Measurements from ENCODE around the gene PPP2R3C. TPM values are rescaled to one million over a fixed set of nuclear protein-coding genes. Genes with fewer than 3 reads are reported as not detected.
"Not testable (repeated sequence)": the region's sequence is repeated elsewhere in the genome, so short reads cannot be mapped to it uniquely, and the experiment has no call there.

Gene PPP2R3C
- total RNA-seq, 1 donor from 2014 or later: 24.5 TPM

GRCh38 chr14:35158951-35159653, 37.3 kb upstream of the PPP2R3C start:
- H3K4me3 ChIP-seq (ENCODE audit: low read depth, low read length): no peak overlapping the region
- peak; percentile 26 for DNase-seq (ENCODE audit: low read depth)
- no peak for TF ChIP-seq CTCF (conservative IDR thresholded peaks at IDR 0.05; ENCODE audit: low read depth, low read length)

DNA sequence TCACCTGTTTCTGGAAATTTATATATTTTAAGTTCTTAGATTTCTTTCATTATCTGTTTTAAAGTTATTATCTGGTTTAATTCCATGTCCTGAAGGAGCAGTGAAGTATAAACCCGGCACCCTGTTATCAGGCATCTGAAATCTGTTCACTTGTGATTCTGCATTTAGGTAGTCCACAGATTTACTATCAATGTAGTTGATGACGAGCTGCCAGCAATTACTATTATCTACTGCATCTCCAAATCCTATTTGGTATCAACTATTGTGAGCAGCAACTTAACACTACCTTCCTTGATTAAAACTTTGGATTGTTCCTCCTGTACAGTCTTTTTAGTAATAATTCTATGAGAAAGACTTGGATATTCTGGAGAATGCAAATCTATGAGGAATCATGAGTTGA, 36.7 kb upstream of the PPP2R3C start:
- H3K4me3 ChIP-seq (ENCODE audit: low read depth, low read length): no peak overlapping the region
- no peak for DNase-seq (ENCODE audit: low read depth)
- TF ChIP-seq CTCF (conservative IDR thresholded peaks at IDR 0.05; ENCODE audit: low read depth, low read length): no peak

- H3K4me3 ChIP-seq (ENCODE audit: low read depth, low read length): no peak overlapping the region
- peak; percentile 33 for DNase-seq (ENCODE audit: low read depth)
- no peak for TF ChIP-seq CTCF (conservative IDR thresholded peaks at IDR 0.05; ENCODE audit: low read depth, low read length)
These were observed 34.2 kb upstream of the PPP2R3C start for GRCh38 chr14:35155962-35156361.

DNA sequence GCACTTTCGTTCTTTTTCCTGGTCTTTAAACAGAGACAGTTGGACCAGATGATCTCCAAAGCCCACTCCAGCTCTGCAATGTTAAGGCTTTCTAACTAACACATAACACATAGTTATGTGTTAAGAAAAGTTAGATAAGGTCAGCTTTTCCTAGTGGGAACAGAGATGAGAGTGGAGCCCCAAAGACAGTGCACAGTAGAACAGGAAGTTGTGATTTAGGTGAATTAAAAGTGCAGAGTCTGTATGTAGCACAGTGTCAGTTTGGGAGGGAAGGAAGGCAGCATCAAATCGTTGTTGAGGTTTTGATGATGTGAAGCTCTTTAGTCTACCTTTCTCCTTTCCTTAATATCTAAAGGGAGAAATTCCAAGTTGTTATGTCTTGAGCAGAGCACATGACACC, 32.2 kb upstream of the PPP2R3C start:
- H3K4me3 ChIP-seq (ENCODE audit: low read depth, low read length): no peak overlapping the region
- no peak for DNase-seq (ENCODE audit: low read depth)
- no peak for TF ChIP-seq CTCF (conservative IDR thresholded peaks at IDR 0.05; ENCODE audit: low read depth, low read length)

GRCh38 chr14:35152531-35152930, 30.7 kb upstream of the PPP2R3C start:
- not testable (repeated sequence) for H3K4me3 ChIP-seq (ENCODE audit: low read depth, low read length); DNase-seq (ENCODE audit: low read depth)

GRCh38 chr14:35149239-35149638, 27.4 kb upstream of the PPP2R3C start:
- no peak for DNase-seq (ENCODE audit: low read depth)
- no peak for TF ChIP-seq CTCF (conservative IDR thresholded peaks at IDR 0.05; ENCODE audit: low read depth, low read length)
- H3K4me3 ChIP-seq (ENCODE audit: low read depth, low read length): no peak overlapping the region

- TF ChIP-seq CTCF (conservative IDR thresholded peaks at IDR 0.05; ENCODE audit: low read depth, low read length): no peak
- H3K4me3 ChIP-seq (ENCODE audit: low read depth, low read length): no peak overlapping the region
- DNase-seq (ENCODE audit: low read depth): no peak
These were observed 25.9 kb upstream of the PPP2R3C start for GRCh38 chr14:35147711-35148110.
